ENCODE data around the gene MKNK2. TPM values are rescaled to one million over a fixed set of nuclear protein-coding genes. Genes with fewer than 3 reads are reported as not detected.
"Not testable (repeated sequence)": the region's sequence is repeated elsewhere in the genome, so short reads cannot be mapped to it uniquely, and the experiment has no call there.

Gene MKNK2
- total RNA-seq, 1 donor from 2014 or later: 122 TPM

GRCh38 chr19:2012941-2013682, 37.9 kb downstream of the MKNK2 start:
- intact Hi-C loops (cut with DNase I): no loop called here
- no peak for DNase-seq (ENCODE audit: low spot score)

- DNase-seq (ENCODE audit: low spot score): no peak
- intact Hi-C loops (cut with DNase I): no loop called here
Observed at GRCh38 chr19:2011169-2011568, 39.9 kb downstream of the MKNK2 start.

DNA sequence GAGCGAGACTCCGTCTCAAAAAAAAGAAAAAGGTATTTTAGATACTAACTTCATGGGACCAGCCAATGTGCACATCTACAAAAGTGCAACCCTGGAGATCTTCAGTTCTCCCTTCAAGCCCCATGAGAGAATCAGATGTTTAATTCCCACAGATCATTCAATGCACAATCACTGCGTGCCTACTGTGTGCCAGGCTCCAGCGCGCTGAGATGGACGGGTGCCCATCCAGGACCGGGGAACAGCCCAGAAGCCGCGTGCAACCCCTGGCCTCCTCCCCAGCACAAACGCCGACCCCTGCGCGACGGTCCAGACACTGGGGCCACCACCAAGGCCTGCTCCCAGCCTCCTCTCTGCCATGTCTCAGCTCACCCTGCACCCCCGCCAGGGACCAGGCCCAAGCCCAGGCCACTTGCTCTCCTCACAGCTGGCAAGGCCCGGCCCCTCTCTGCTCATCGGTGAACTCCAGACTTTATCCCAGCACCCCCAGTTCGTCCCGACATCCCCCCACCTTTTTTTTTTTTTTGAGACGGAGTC, 40.8 kb downstream of the MKNK2 start:
- intact Hi-C loops (cut with DNase I): no loop called here
- no peak for DNase-seq (ENCODE audit: low spot score)

DNA sequence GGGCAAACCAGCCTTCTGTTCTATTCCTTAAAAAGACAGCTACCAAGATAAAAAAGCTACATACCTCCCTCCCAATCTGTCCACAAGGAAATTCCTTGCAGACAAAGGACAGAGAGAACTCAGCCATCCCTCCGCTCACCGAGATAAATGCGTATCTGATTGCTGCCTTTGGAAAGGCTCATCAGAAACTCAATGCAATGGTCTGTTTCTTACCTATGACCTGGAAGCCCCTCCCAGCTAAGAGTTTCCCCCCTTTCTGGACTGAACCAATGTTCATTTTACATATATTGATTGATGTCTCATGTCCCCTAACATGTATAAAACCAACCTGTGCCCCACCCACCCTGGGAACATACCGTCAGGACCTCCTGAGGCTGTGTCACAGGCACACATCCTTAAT, 47.2 kb downstream of the MKNK2 start:
- no peak for DNase-seq (ENCODE audit: low spot score)
- intact Hi-C loops (cut with DNase I): no loop called here

DNA sequence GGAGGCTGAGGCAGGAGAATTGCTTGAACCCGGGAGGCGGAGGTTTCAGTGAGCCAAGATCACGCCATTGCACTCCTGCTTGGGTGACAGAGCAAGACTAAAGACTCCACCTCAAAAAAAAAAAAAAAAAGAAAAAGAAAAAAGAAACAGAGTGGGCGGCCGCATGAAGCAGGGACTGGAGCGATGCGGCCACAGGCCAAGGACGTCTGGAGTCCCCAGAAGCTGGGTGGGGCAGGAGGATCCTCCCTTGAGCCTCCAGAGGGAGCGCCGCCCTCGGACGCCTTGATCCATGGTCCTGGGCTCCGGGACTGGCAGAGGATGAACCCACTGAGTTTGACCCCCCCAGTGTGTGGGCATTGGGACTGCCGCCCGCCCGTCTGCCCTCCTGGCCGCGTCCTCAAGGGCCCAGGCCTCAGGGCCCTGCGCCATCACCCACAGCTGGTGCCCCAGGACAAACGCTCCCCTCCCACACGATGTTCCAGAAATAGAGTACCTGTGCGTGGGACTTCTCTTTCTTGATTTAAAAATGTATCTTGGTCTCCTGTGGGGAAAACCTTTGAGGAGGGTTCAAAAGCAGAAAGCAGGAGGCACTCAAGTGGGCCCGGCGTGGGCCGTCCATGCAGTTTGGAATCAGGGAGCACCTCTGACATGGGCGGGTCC, 51.1 kb downstream of the MKNK2 start:
- intact Hi-C loops (cut with DNase I): no loop called here
- no peak for DNase-seq (ENCODE audit: low spot score)

DNA sequence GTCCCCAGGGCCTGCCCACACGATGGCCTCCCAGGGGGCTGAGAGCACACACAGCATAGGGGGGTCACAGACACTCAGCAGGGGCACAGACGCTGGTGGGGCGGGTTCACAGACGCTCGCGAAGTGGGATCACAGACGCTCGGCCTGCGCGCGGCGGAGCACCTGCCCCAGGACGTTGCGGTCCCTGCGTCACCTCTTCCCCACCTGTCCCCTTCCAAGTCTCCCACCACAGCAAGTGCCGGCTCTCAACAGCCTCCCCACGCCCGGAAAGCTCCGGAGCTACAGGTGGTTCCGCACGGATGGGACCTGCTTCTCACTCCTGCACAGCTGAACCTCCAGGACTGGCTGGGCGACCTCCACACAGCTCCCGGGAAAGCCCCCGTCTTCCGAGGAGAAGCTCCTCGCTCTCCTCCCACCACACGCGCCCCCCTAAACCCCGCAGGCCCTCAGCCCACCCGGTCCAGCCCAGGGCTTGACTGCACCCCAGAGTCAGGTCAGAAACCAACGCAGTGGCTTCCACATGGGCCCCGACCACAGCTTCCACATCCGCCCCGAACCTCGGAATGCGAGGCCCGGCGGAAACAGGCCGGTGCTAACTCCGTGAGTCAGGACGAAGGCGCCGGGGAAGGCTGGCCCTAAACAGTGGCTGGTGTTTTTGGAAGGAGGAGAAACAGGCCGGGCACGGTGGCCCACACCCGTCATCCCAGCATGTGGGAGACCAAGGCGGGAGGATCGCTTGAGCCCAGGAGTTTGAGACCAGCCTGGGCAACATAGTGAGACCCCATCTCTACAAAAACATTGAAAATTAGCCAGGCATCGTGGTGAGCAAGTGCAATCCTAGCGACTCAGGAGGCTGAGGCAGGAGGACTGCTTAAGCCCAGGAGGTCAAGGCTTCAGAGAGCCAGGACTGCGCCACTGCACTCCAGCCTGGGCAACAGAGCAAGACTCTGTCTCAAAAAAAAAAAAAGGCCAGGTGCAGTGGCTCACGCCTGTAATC, 52.0 kb downstream of the MKNK2 start:
- intact Hi-C loops (cut with DNase I): no loop called here
- DNase-seq (ENCODE audit: low spot score): no peak

GRCh38 chr19:1997353-1998233, 53.5 kb downstream of the MKNK2 start:
- no peak for DNase-seq (ENCODE audit: low spot score)
- intact Hi-C loops (cut with DNase I): no loop called here

DNA sequence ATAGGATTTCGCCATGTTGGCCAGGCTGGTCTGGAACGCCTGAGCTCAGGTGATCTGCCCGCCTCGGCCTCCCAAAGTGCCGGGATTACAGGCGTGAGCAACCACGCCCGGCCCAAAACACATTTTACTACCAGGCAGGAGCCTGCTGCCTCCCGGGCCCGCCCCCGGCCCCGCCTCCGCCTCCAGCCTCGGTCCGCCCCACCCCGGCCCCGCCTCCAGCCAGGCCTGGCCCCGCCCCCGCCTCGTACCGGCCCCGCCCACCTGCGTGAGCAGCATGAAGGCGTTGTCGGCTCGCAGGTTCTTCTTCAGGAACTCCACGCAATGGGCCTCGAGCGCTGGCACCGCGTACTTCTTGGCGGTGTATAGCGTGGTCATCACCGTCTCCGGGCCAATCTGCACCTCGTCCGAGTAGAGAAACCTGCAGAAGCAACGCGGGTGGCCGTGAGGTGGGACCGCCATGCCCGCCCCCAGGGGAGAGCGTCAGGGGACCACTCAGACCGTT, 58.2 kb downstream of the MKNK2 start:
- DNase-seq (ENCODE audit: low spot score): no peak
- intact Hi-C loops (cut with DNase I): no loop called here

DNA sequence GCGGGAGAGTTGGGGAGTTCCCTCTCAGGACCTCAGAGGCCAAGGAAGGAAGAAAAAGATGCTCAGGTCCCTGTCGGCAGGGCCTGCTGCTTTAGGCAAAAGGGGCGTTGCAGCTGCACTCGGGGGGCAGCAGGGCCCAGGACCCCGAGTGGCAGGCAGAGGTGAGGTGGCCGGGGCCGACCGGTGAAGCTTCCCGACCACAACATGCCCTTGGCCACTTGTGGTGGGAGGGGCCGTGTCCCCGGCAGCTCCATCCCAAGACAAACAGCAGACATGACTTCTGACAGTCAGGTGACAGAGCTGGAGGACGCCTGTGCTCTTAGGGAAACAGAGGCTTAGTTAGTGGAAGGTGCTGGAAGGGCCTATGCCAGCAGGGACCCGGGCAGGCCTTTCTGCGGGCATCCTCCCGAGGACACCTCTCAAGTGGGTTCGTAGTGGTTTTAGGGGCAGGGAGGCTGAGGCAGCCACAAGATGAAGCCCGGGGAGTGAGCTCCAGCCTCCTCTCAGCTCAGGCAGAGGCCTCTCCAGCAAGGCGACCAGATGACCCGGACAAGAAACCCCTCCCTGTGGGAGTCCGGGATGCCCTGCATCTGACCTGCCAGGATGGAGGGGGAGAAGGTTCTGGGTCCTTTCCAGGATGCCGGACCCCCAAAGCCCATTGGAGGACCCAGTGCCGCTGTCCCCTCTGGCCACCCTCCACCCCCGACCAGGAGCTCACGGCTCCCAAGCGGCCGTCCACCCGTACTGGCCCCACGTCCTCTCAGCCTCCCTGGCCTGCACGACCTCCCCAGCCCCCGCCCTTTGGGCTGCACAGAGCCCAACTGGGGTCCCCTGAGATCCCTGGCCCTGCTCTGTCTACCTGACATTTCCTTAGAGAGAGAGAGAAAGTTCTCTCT, 59.8 kb downstream of the MKNK2 start:
- no peak for DNase-seq (ENCODE audit: low spot score)
- intact Hi-C loops (cut with DNase I): no loop called here

DNA sequence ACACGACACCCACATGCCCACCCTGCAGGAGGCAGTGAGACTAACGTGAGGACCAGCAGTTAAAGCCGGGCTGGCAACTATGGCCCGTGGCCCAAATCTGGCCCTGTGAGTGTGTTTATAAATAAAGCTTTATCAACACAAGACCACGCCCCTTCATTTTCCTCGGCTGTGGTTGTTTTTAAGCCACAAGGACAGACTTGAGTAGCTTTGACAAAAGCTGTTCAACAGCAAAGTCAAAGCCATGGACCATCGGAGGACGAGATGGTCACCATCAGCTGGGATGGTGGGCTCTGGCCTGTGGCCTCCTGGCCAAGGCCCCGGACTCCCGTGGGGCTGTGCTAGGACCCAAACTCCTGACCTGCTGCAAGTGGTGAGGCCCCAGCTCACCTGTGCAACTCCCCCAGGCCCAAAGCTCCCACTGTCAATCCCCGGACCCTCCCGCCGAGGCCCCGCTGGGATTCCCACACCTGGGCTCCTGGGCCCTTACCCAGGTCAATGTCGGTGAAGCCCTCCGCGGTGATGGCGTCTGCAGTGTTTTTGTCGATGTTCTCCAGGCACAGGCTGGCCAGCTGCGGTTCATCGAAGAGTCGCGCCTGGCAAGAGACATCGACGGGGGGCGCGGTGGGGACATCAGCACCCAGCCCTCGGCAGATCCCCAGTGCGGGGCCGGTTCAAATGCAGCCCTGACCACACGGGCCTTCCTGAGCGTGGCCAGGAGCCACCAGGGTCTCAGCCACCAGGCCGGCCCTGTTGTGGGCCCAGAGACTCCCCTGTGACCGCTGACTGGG, 60.6 kb downstream of the MKNK2 start:
- no peak for DNase-seq (ENCODE audit: low spot score)

DNA sequence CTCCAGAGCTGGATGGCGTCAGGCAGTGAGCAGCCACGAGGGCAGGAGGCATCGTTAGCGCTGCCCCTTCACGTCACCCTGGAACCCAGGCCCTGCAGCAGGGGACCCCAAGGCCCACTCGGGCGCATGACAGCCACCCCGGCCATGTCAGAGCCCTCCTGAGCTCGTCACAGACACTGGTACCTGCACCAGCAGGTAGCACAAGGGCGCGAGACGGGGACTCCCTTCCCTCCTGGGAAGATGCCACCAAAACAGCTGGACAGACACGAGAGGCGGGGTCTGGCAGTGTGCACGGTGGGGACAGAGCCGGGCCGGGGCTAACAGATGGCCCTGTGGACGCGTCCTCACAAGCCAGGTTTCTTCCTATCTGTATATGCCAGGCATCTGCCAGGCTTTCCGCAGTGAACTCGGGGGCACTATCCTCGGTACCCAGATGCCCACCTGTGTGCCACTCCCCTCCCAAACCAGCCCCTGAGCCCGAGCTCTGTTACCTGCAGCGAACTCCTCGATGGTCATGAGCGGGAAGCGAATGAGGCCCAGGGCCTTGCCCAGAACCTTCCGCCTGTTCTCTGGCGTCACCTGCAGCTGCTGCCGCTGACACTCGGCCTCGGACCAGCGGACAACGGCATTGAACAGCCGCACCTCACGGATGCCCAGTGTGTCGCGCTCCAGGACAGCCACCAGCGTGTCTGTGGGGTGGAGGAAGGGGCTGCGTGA, 61.4 kb downstream of the MKNK2 start:
- intact Hi-C loops (cut with DNase I): no loop called here
- no peak for DNase-seq (ENCODE audit: low spot score)

More for the DNA sequence above, 60.6 kb downstream of the MKNK2 start:
- intact Hi-C loops (cut with DNase I): no loop called here

DNA sequence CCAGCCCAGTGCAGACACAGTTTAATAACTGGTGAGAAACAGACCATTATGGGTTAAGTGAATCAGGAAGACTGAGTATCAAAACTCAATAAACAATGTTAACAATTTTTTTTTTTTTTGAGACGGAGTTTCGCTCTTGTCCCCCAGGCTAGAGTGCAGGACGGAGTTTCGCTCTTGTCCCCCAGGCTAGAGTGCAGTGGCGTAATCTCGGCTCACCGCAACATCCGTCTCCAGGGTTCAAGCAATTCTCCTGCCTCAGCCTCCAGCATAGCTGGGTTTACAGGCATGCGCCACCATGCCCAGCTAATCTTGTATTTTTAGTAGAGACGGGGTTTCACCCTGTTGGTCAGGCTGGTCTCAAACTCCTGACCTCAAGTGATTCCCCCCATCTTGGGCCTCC, 62.6 kb downstream of the MKNK2 start:
- intact Hi-C loops (cut with DNase I); DNase-seq (ENCODE audit: low spot score): not testable (repeated sequence)
